HCT116 (cell line): ENCODE measurements around the gene MYO1B. TPM values are rescaled to one million over a fixed set of nuclear protein-coding genes. Genes with fewer than 3 reads are reported as not detected.

Source experiments
- ATAC-seq: fragments of 200-7000 bp; cut with Tn5 transposase; 2 replicates; pipeline ENCODE4 v1.9.1; 2020; ENCODE audit warnings: mild to moderate bottlenecking, moderate library complexity
- BruUV-seq: library from RNA; stranded (reverse); fragments of 400-500 nt; replicated peaks from 2 replicates; lab custom pipeline; 2021; lab: Mats Ljungman, UMichigan
- CTCF ChIA-PET: fragments of 300-600 bp; sonication (Branson Sonifier 250); formaldehyde crosslinking; loops from one replicate; lab custom pipeline; 2021; ENCODE audit warnings: antibody characterized with exemption; lab: Charles Lee
- POLR2A ChIA-PET: fragments of 300-600, 350-600 bp; sonication (Branson Sonifier 250); formaldehyde crosslinking; loops from one replicate; lab custom pipeline; 2021; ENCODE audit warnings: antibody characterized with exemption; lab: Charles Lee
- RAD21 ChIA-PET, 2 experiments: fragments of 300-600 bp; sonication (Branson Sonifier 250); formaldehyde crosslinking; loops; one replicate each; lab custom pipeline; 2023; ENCODE audit warnings: low total read pairs in 2 of 2; ENCODE audit not compliant: uncharacterized antibody in 2 of 2, unreplicated experiment in 2 of 2, low non-redundant PET in 1 of 2; lab: Charles Lee
- DNase-seq: peaks from one replicate; pipeline ENCODE4 v3.0.0-alpha.2; 2010; ENCODE audit warnings: low read depth, low spot score
- H2AFZ ChIP-seq: fragments of 200-600 bp; shearing (Covaris generic), sonication (generic); 2 replicates; pipeline ENCODE4 v1.6.1; 2017; ENCODE audit warnings: low read depth, mixed run types, mixed read lengths, antibody characterized with exemption, low read length; ENCODE audit not compliant: poor library complexity, severe bottlenecking
- H3K27ac ChIP-seq: 2 replicates; pipeline ENCODE4 v1.5.1; 2012; ENCODE audit warnings: low read depth, low read length
- H3K27me3 ChIP-seq: fragments of 200-600 bp; sonication (generic); 2 replicates; pipeline ENCODE4 v1.6.1; 2016; ENCODE audit warnings: mixed run types, low read length, mixed read lengths; ENCODE audit not compliant: insufficient read depth
- H3K36me3 ChIP-seq, 2 experiments: fragments of 200-500 bp in 1 of 2; fragments of 200-600 bp in 1 of 2; sonication (Bioruptor generic) in 1 of 2; sonication (generic) in 1 of 2; 2 replicates each; pipeline versions ENCODE4 v1.5.1 to v1.6.1; 2014 to 2016; ENCODE audit warnings: low read length in 2 of 2, inconsistent platforms in 1 of 2, mixed read lengths in 1 of 2, mixed run types in 1 of 2; ENCODE audit not compliant: insufficient read depth in 2 of 2, control insufficient read depth in 1 of 2
- H3K4me1 ChIP-seq, 2 experiments: fragments of 200-600 bp in 1 of 2; sonication (generic) in 1 of 2; 2 replicates each; pipeline versions ENCODE4 v1.5.1 to v1.6.1; 2012 to 2017; ENCODE audit warnings: low read length in 2 of 2, inconsistent platforms in 1 of 2, mild to moderate bottlenecking in 1 of 2, mixed read lengths in 1 of 2, mixed run types in 1 of 2, moderate library complexity in 1 of 2; ENCODE audit not compliant: insufficient read depth in 2 of 2, control insufficient read depth in 1 of 2
- H3K4me2 ChIP-seq: fragments of 200-600 bp; sonication (generic); 2 replicates; pipeline ENCODE4 v1.6.1; 2017; ENCODE audit warnings: mixed run types, low read length, mixed read lengths
- H3K4me3 ChIP-seq, 2 experiments: fragments of 200-600 bp in 1 of 2; sonication (generic) in 1 of 2; replicated peaks in 1 of 2; 2 replicates each; pipeline ENCODE4 v1.5.1; 2011 to 2016; ENCODE audit warnings: low read length in 2 of 2, control low read depth in 1 of 2, low read depth in 1 of 2, mild to moderate bottlenecking in 1 of 2, mixed read lengths in 1 of 2, mixed run types in 1 of 2
- H3K79me2 ChIP-seq: fragments of 200-600 bp; sonication (generic); 2 replicates; pipeline ENCODE4 v1.6.1; 2017; ENCODE audit warnings: mild to moderate bottlenecking, mixed run types, low read length, moderate library complexity, mixed read lengths; ENCODE audit not compliant: insufficient read depth
- H3K9ac ChIP-seq: fragments of 200-600 bp; sonication (generic); 2 replicates; pipeline ENCODE4 v1.6.1; 2016; ENCODE audit warnings: low read length, mixed read lengths
- H3K9me2 ChIP-seq: fragments of 200-600 bp; sonication (generic), shearing (Covaris generic); 2 replicates; pipeline ENCODE4 v1.6.1; 2017; ENCODE audit warnings: mixed run types, mild to moderate bottlenecking, moderate library complexity; ENCODE audit not compliant: insufficient read depth
- H3K9me3 ChIP-seq, 2 experiments: fragments of 200-500 bp in 1 of 2; fragments of 200-600 bp in 1 of 2; sonication (Bioruptor generic) in 1 of 2; sonication (generic) in 1 of 2; 2 replicates each; pipeline ENCODE4 v1.6.1; 2014 to 2017; ENCODE audit warnings: low read length in 2 of 2, mixed read lengths in 2 of 2, inconsistent platforms in 1 of 2, low read depth in 1 of 2, mild to moderate bottlenecking in 1 of 2, mixed run types in 1 of 2, moderate library complexity in 1 of 2; ENCODE audit not compliant: control insufficient read depth in 1 of 2, insufficient read depth in 1 of 2
- H4K20me1 ChIP-seq: fragments of 200-600 bp; sonication (generic), shearing (Covaris generic); 2 replicates; pipeline ENCODE4 v1.6.1; 2017; ENCODE audit warnings: mixed run types, mild to moderate bottlenecking, moderate library complexity; ENCODE audit not compliant: insufficient read depth
- CEBPB ChIP-seq: IDR thresholded peaks from 2 replicates; pipeline ENCODE4 v1.6.1; 2012; ENCODE audit warnings: low read depth
- EZH2 ChIP-seq: fragments of 200-600 bp; sonication (generic); IDR thresholded peaks from 2 replicates; pipeline ENCODE4 v1.6.1; 2017; ENCODE audit warnings: antibody characterized with exemption, mixed run types
- EZH2phosphoT487 ChIP-seq: fragments of 200-600 bp; IDR thresholded peaks from 2 replicates; pipeline ENCODE4 v1.6.1; 2018; ENCODE audit warnings: antibody characterized with exemption, borderline replicate concordance
- FOSL1 ChIP-seq: IDR thresholded peaks from 2 replicates; pipeline ENCODE4 v1.6.1; 2012; ENCODE audit warnings: low read depth
- JUND ChIP-seq: IDR thresholded peaks from 2 replicates; pipeline ENCODE4 v1.6.1; 2012
- POLR2A ChIP-seq: IDR thresholded peaks from 2 replicates; pipeline ENCODE4 v1.7.0; 2011; ENCODE audit warnings: borderline replicate concordance; ENCODE audit not compliant: insufficient read depth, insufficient read length; ENCODE audit errors: extremely low read depth
- SIN3A ChIP-seq: IDR thresholded peaks from 2 replicates; pipeline ENCODE4 v1.6.1; 2012; ENCODE audit warnings: low read depth
- ZFX ChIP-seq: fragments of 450-650 bp; IDR thresholded peaks from 2 replicates; pipeline ENCODE4 v1.6.1; 2017
- intact Hi-C: fragments of 100-400 bp; cut with micrococcal nuclease; formaldehyde crosslinking; loops from 2 replicates; pipeline ENCODE4 v1.10.0; 2022
- total RNA-seq: library from RNA; stranded (reverse); gene quantifications from one replicate; pipeline ENCODE4 v1.2.1, GENCODE V29; 2021; ENCODE audit not compliant: unreplicated experiment
- TF ChIP-seq, protein P1 (sequence below): IDR thresholded peaks from 2 replicates; pipeline ENCODE4 v1.6.1; 2012; ENCODE audit warnings: low read depth

Gene MYO1B
- total RNA-seq, 1 experiment from 2014 or later = 51.7 TPM

DNA sequence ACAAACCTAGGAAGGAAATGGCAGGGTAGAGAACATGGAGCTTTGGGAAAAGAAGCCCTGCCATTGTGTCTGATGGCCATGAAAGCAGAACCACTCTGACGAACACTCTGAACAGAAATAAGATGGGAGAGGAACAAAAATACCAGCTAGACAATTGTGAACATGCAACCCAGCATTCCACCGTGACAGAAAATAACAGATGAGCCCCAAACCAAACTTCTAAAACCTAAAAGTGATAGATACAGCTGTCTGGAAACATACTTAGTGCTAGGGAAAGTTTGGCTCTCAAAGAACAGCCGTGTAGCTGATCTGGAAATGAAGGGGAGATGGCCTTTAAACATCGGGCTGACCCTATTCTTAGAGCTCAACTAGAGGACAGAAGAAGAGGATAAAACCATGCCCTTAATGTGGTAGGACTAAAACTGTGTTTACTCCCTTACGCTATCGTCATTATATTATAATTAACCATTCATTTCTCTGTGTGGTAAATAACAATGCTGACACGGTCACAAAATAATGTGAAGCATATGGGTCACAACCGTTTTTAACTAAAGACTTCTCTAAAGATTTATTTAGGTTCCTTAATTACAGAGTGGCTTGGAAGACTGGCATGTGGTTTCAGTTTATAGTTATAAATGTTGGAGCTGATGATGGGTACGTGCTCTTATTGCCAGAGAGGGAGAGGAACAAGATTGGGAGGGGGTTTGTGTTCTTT, 80.6 kb downstream of the MYO1B start:
- Histone ChIP-seq H3K4me1 (peaks cover 26% of the 10 kb centered on the region in 2 experiments), H3K9me2 (no peaks in the 10 kb centered on the region), H3K9ac (no peak overlapping the region), H3K4me2 (no peak overlapping the region), H4K20me1 (no peaks in the 10 kb centered on the region), H3K4me3 (no peak overlapping the region), H3K27ac (no peak overlapping the region), H2AFZ (no peak overlapping the region), H3K9me3 (no peaks in the 10 kb centered on the region), H3K27me3 (no peaks in the 10 kb centered on the region), H3K36me3 (peaks cover 0 to 2% of the 10 kb centered on the region in 2 experiments; a peak in 1 of 4 replicates), H3K79me2 (peaks cover 13% of the 10 kb centered on the region)
- CTCF ChIA-PET = no interaction called here
- TF ChIP-seq EZH2phosphoT487 = no peak
- TF ChIP-seq ZFX = no peak
- TF ChIP-seq POLR2A = no peak
- no peak for TF ChIP-seq SIN3A
- TF ChIP-seq CEBPB = no peak
- TF ChIP-seq, protein P1, sequence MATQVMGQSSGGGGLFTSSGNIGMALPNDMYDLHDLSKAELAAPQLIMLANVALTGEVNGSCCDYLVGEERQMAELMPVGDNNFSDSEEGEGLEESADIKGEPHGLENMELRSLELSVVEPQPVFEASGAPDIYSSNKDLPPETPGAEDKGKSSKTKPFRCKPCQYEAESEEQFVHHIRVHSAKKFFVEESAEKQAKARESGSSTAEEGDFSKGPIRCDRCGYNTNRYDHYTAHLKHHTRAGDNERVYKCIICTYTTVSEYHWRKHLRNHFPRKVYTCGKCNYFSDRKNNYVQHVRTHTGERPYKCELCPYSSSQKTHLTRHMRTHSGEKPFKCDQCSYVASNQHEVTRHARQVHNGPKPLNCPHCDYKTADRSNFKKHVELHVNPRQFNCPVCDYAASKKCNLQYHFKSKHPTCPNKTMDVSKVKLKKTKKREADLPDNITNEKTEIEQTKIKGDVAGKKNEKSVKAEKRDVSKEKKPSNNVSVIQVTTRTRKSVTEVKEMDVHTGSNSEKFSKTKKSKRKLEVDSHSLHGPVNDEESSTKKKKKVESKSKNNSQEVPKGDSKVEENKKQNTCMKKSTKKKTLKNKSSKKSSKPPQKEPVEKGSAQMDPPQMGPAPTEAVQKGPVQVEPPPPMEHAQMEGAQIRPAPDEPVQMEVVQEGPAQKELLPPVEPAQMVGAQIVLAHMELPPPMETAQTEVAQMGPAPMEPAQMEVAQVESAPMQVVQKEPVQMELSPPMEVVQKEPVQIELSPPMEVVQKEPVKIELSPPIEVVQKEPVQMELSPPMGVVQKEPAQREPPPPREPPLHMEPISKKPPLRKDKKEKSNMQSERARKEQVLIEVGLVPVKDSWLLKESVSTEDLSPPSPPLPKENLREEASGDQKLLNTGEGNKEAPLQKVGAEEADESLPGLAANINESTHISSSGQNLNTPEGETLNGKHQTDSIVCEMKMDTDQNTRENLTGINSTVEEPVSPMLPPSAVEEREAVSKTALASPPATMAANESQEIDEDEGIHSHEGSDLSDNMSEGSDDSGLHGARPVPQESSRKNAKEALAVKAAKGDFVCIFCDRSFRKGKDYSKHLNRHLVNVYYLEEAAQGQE = no peak
- no peak for TF ChIP-seq EZH2
- no peak for TF ChIP-seq FOSL1
- TF ChIP-seq JUND = no peak
- RAD21 ChIA-PET = no interaction called here
- POLR2A ChIA-PET = no interaction called here
- no TSS peak for BruUV-seq
- ATAC-seq (no peak), DNase-seq (no peak)
- intact Hi-C loops = no loop called here
